Skeletal muscle tissue (tissue), 4 donors: Measurements from ENCODE around the gene HPS6. TPM values are rescaled to one million over a fixed set of nuclear protein-coding genes. Genes with fewer than 3 reads are reported as not detected.
"Not testable (repeated sequence)": the region's sequence is repeated elsewhere in the genome, so short reads cannot be mapped to it uniquely, and the experiment has no call there.

Experiments
- H3K27ac ChIP-seq: one replicate; pipeline ENCODE4 v1.7.0; 2013; ENCODE audit warnings: mild to moderate bottlenecking, low read depth, low read length, inconsistent platforms
- H3K27me3 ChIP-seq, 3 donors: one replicate each; pipeline ENCODE4 v1.7.0; 2013; ENCODE audit warnings: low read length in 3 of 3; ENCODE audit not compliant: control insufficient read depth in 3 of 3, insufficient read depth in 3 of 3
- H3K36me3 ChIP-seq, 3 donors: one replicate each; pipeline ENCODE4 v1.7.0; 2013; ENCODE audit warnings: low read length in 3 of 3; ENCODE audit not compliant: control insufficient read depth in 3 of 3, insufficient read depth in 3 of 3
- H3K4me1 ChIP-seq, 3 donors: one replicate each; pipeline ENCODE4 v1.7.0; 2013; ENCODE audit warnings: low read length in 3 of 3, mild to moderate bottlenecking in 3 of 3; ENCODE audit not compliant: control insufficient read depth in 3 of 3, insufficient read depth in 3 of 3
- H3K4me3 ChIP-seq, 3 donors: one replicate each; pipeline ENCODE4 v1.7.0; 2013; ENCODE audit warnings: low read length in 3 of 3
- H3K9ac ChIP-seq, 3 donors: one replicate each; pipeline ENCODE4 v1.7.0; 2013; ENCODE audit warnings: low read length in 3 of 3, mild to moderate bottlenecking in 3 of 3, moderate library complexity in 2 of 3, low read depth in 1 of 3
- H3K9me3 ChIP-seq, 3 donors: one replicate each; pipeline ENCODE4 v1.7.0; 2013; ENCODE audit warnings: low read length in 3 of 3; ENCODE audit not compliant: control insufficient read depth in 3 of 3
- total RNA-seq: library from RNA; depleted of rRNA; stranded (reverse); fragments of >200 nt; gene quantifications from one replicate; pipeline ENCODE4 v1.2.3, GENCODE V29; 2014
- donor health status: Osteomylitis.

Gene HPS6
- 16.7 TPM for total RNA-seq

DNA sequence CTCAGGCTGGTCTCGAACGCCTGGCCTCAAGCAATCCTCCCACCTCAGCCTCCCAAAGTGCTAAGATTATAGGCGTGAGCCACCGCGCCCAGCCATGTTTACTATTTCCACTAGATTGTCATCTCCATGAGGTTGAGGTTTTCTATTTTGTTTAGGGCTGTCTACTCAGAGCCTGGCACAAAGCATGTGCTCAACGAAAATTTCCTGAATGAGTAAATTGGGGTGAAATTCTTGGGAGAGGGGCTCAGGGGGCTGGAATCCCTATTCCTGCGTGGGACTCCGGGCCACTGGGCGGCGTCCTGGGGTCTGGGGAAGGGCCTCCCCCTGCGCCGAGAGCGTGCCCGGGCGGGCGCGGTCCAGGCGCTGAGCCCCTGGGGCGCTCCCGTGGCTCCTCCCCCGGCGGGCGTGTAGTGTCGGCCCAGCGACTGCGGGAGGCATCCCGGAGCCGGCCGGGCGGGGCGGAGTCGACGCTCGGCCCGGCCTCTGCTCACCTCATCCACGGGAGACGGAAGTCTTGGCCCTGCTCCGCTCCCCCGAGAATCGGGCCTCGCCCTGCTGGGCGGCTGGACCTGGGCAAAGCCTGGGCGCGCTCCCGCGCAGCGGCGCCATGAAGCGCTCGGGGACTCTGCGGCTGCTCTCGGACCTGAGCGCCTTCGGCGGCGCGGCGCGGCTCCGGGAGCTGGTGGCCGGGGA lies at the start of gene HPS6:
HPS6 (plus strand) TSS at position 482 of the 693 bp plus-strand sequence; CDS start at position 608, 126 bp downstream.
- Histone ChIP-seq H3K9ac (peak within 1 kb of the TSS; percentile 78 to 96 (median 88)), H3K27ac (peak within 1 kb of the TSS; percentile 76), H3K9me3 (no peaks in the 10 kb centered on the region), H3K4me3 (peak within 1 kb of the TSS; percentile 70 to 91 (median 88)), H3K27me3 (no peaks in the 10 kb centered on the region), H3K4me1 (peaks cover 29 to 39% (median 34%) of the 10 kb centered on the region in 3 donors), H3K36me3 (peaks cover 0 to 11% (median 5%) of the 10 kb centered on the region in 3 donors)

DNA sequence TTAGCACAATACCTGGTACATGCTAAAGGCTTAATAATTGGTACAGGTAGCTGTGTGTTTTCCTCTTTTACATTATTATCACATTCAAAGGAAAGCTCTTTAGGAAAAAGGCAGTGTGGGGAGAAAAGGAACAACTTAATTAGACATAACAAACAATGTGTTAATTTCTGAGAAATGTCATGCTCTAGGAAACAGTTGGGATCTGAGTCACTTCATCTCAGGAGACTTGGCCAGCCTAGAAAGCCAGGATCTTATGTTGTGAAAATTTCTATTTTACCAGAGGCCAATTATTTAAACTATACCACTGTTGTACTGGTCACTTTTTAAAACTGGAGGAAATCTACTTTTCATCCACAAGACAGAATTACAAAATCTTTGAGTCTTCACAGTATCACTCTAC lies 48.7 kb upstream of the HPS6 start:
- Histone ChIP-seq H3K9ac (no peak overlapping the region), H3K27ac (no peak overlapping the region), H3K27me3 (no peaks in the 10 kb centered on the region), H3K4me3 (no peak overlapping the region), H3K4me1 (peaks cover 0 to 7% (median 0%) of the 10 kb centered on the region in 3 donors), H3K36me3 (peaks cover 11 to 36% (median 30%) of the 10 kb centered on the region in 3 donors), H3K9me3 (no peaks in the 10 kb centered on the region)

DNA sequence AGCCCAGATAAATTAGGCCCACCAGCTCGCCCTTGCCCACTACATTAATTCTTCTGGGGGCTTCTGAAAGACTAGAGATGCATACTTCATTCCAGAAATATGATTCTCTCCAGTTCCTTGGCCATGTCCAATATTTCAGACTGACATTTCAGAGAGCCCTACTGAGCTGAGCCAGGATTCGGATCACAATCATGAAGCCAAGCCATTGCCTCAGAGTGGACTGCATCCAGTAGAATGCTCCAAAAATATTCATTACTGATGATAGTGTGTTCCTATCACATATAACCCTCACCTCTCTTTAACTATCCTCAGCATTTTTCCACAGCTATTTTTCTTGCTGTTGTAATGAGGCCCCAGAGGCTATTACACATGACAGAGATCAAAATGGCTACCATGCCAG lies 47.9 kb upstream of the HPS6 start:
- H3K9ac ChIP-seq, result no peak overlapping the region
- H3K36me3 ChIP-seq, result peaks cover 11 to 33% (median 31%) of the 10 kb centered on the region in 3 donors
- no peak overlapping the region for H3K4me3 ChIP-seq
- H3K9me3 ChIP-seq, result no peaks in the 10 kb centered on the region
- H3K27me3 ChIP-seq, result no peaks in the 10 kb centered on the region
- no peak overlapping the region for H3K27ac ChIP-seq
- H3K4me1 ChIP-seq, result peaks cover 0 to 7% (median 0%) of the 10 kb centered on the region in 3 donors

DNA sequence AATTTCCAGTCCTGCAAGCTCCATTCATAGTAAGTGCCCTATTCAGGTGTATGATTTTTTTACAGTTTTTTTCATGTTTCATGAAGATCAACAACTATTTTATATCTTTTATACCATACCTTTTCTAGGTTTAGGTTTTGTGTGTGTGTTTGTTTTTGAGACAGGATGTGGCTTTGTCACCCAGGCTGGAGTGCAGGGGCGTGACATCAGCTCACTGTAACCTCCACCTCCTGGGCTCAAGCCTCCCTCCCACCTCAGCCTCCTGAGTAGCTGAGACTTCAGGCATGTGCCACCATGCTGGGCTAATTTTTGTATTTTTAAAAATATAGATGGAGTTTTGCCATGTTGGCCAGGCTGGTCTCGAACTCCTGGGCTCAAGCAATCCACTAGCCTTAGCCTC lies 44.2 kb upstream of the HPS6 start:
- no peaks in the 10 kb centered on the region for H3K9me3 ChIP-seq
- H3K4me3 ChIP-seq, result no peak overlapping the region
- no peak overlapping the region for H3K27ac ChIP-seq
- H3K36me3 ChIP-seq, result peaks cover 14 to 33% (median 31%) of the 10 kb centered on the region in 3 donors
- no peaks in the 10 kb centered on the region for H3K27me3 ChIP-seq
- peaks cover 0 to 7% (median 0%) of the 10 kb centered on the region in 3 donors for H3K4me1 ChIP-seq
- no peak overlapping the region for H3K9ac ChIP-seq

DNA sequence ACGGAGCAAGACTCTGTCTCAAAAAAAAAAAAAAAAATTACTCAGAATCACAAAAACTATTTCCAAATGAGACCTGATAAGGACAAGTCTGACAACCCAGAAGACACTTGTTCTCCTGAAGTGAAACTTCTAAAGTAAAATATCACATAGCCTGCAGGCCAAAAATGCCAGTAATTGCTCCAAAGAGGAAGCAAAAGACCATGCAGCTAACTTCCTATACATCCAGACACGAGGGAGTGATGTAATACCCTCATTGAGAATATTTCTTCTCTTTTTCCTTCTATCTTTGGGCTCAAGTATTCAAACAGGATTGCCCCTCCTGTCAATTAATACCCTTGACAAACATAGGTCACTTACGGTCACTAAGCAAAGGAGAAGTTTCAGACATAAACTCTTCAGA lies 40.4 kb upstream of the HPS6 start:
- H3K4me1 ChIP-seq, result no peaks in the 10 kb centered on the region
- no peak overlapping the region for H3K4me3 ChIP-seq
- no peak overlapping the region for H3K9ac ChIP-seq
- H3K36me3 ChIP-seq, result peaks cover 29 to 55% (median 53%) of the 10 kb centered on the region in 3 donors
- no peaks in the 10 kb centered on the region for H3K9me3 ChIP-seq
- H3K27me3 ChIP-seq, result no peaks in the 10 kb centered on the region
- H3K27ac ChIP-seq, result no peak overlapping the region

DNA sequence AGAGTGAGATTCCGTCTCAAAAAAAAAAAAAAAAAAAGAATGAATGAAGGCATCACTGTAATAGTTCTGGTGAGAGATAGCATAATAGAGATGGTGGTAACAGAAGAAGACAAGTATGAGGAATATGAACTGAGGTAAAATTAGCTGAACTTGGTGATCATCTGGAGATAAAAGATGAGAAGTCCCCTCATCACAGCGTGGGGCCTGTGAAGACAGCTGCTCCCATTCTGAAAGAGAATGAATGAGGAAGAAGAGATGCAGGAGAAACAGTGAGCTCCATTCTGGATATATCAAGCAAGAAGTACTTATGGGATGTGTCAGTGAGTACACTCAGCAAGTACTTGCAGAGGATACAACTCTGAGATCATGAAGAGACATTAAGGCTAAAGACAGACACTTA lies 37.9 kb upstream of the HPS6 start:
- Histone ChIP-seq H3K27ac (no peak overlapping the region), H3K4me1 (no peaks in the 10 kb centered on the region), H3K36me3 (peaks cover 28 to 64% (median 57%) of the 10 kb centered on the region in 3 donors), H3K4me3 (no peak overlapping the region), H3K27me3 (no peaks in the 10 kb centered on the region), H3K9ac (no peak overlapping the region), H3K9me3 (no peaks in the 10 kb centered on the region)

DNA sequence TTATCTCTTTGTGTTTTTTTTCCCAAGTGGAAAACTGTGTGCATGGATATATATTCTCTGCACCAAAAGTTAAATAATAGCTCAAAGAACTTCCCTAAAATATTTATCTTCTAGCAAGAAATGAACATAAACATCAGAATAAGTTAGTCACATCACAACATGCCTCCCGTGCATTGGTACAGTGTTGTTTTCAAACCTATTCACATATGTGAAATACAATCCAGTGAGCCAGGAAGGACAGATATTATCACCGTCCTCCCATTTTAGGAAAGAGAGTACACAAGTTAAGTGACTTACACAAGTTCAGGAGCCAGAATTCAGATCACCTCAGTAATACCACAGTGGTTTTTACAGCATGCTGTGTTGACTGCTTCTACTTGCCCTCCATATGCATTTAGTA lies 31.4 kb upstream of the HPS6 start:
- Histone ChIP-seq H3K4me1 (peaks cover 3 to 18% (median 7%) of the 10 kb centered on the region in 3 donors), H3K4me3 (no peak overlapping the region), H3K9me3 (no peaks in the 10 kb centered on the region), H3K9ac (no peak overlapping the region), H3K27me3 (no peaks in the 10 kb centered on the region), H3K36me3 (peaks cover 13 to 34% (median 26%) of the 10 kb centered on the region in 3 donors), H3K27ac (no peak overlapping the region)

DNA sequence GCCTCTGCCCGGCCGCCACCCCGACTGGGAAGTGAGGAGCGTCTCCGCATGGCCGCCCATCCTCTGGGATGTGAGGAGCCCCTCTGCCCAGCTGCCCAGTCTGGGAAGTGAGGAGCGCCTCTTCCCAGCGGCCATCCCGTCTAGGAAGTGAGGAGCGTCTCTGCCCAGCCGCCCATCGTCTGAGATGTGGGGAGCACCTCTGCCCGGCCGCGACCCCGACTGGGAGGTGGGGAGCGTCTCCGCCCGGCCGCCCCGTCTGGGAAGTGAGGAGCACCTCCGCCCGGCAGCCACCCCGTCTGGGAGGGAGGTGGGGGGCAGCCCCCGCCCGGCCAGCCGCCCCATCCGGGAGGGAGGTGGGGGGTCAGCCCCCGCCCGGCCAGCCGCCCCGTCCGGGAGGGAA lies 29.3 kb upstream of the HPS6 start:
- not testable (repeated sequence) for H3K9me3 ChIP-seq
- peaks cover 6 to 23% (median 19%) of the 10 kb centered on the region in 3 donors for H3K36me3 ChIP-seq

DNA sequence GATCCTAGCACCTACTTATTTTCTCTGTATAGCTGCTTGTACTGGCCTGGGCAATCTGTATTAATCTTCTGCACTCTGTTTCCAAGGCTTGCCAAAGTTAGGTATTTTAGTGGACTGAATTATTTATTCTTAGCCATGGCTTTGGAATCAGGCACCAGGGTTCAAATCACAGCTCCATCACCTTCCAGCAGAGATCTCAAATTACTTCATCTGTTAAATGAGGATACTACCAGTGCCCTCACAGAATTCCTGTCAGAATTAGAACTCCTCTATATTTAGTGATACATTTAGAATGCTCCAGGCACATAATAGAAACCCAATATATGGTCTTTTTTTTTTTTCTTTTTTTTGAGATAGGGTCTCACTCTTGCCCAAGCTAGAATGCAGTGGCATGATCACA lies 26.7 kb upstream of the HPS6 start:
- H3K27me3 ChIP-seq, result no peaks in the 10 kb centered on the region
- peaks cover 2 to 6% (median 6%) of the 10 kb centered on the region in 3 donors for H3K36me3 ChIP-seq
- H3K27ac ChIP-seq, result no peak overlapping the region
- H3K9ac ChIP-seq, result no peak overlapping the region
- H3K4me1 ChIP-seq, result peaks cover 15 to 29% (median 24%) of the 10 kb centered on the region in 3 donors
- no peaks in the 10 kb centered on the region for H3K9me3 ChIP-seq
- H3K4me3 ChIP-seq, result no peak overlapping the region

More for the DNA sequence above, 29.3 kb upstream of the HPS6 start:
- H3K4me3 ChIP-seq, H3K27ac ChIP-seq, H3K27me3 ChIP-seq, H3K9ac ChIP-seq: not testable (repeated sequence)
- H3K4me1 ChIP-seq, result peaks cover 15 to 29% (median 19%) of the 10 kb centered on the region in 3 donors

DNA sequence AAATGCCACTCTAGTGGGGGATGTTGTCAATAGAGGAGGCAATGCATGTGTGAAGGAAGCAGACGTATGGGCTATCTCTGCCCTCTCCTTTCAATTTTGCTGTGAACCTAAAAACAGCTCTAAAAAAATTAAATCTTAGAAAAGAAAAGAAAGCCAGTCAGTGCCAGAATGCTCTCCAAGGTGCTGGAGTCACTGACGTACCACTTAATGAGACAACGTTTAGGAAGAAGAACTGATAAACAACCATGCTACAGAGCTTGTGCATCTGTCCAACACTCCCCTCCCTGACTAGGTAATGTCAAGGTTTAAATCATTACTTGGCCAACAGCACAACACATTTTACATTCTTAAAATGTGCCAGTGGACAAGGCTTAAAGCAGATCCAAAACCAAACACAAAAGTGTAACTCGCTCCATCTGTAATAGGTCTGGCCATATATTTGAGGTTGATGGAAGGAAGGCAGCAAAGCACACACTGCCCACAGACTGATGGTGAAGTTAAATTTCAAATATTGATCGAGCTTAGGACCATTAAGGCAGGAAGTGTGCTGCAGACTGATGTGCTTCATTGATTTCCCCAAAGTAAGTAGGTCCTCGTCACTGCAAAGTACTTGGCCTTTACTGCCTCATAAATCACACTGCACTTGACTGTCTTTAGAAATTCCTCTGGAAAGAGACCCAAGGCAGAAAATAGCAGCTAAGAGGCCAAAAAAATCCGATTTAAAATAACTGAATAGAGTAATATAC lies 24.7 kb upstream of the HPS6 start:
- Histone ChIP-seq H3K27ac (no peak overlapping the region), H3K4me1 (peaks cover 15 to 23% (median 21%) of the 10 kb centered on the region in 3 donors), H3K9ac (no peak overlapping the region), H3K27me3 (no peaks in the 10 kb centered on the region), H3K4me3 (no peak overlapping the region), H3K9me3 (no peaks in the 10 kb centered on the region), H3K36me3 (peaks cover 2 to 3% (median 3%) of the 10 kb centered on the region in 3 donors)
